Endothelial cell of umbilical vein (primary cell): ENCODE data around the gene ST3GAL5.

ENCODE experiments used
- EZH2 ChIP-seq: IDR thresholded peaks from 2 replicates; pipeline ENCODE4 v1.6.1; 2012; ENCODE audit warnings: borderline replicate concordance, low read depth, mild to moderate bottlenecking, moderate library complexity, low read length, inconsistent platforms; ENCODE audit not compliant: severe bottlenecking
- POLR2A ChIP-seq: IDR thresholded peaks from 2 replicates; pipeline ENCODE4 v1.6.1; 2012; ENCODE audit warnings: low read depth, mild to moderate bottlenecking, control low read depth, low read length
- POLR2AphosphoS5 ChIP-seq: IDR thresholded peaks from 2 replicates; pipeline ENCODE4 v1.6.1; 2012; ENCODE audit warnings: low read depth, mild to moderate bottlenecking, control low read depth, low read length, moderate library complexity; ENCODE audit not compliant: insufficient read depth
- TF ChIP-seq, protein P1 (sequence below), 2 donors: IDR thresholded peaks; 1 replicate in 1 of 2; 2 replicates in 1 of 2; pipeline ENCODE4 v1.5.1; 2011; ENCODE audit warnings: low read length in 2 of 2, mild to moderate bottlenecking in 2 of 2, moderate library complexity in 2 of 2, control low read depth in 1 of 2, inconsistent platforms in 1 of 2, low read depth in 1 of 2; ENCODE audit not compliant: insufficient read depth in 1 of 2; ENCODE audit errors: extremely low read depth in 1 of 2

DNA sequence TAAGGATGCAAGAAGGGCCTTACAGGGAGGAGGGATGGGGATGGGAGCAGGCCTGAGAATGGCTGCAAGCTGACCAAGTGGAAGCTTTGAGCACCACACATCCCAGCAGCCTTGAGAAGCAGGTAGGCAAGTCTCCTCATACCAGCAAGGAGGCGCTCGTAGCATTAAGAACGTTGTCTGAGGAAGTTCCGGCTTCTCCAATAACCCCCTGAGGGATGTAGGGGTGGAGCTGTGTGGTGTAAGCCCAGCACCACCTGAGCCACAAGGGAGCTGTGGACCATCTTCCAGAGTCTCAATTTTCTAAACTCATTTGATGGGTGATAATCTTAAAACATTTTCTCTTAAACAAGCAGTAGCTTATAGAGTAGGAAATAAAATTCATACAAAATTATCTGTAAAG lies 50.6 kb downstream of the ST3GAL5 start:
- no peak for TF ChIP-seq POLR2AphosphoS5
- TF ChIP-seq, protein P1, sequence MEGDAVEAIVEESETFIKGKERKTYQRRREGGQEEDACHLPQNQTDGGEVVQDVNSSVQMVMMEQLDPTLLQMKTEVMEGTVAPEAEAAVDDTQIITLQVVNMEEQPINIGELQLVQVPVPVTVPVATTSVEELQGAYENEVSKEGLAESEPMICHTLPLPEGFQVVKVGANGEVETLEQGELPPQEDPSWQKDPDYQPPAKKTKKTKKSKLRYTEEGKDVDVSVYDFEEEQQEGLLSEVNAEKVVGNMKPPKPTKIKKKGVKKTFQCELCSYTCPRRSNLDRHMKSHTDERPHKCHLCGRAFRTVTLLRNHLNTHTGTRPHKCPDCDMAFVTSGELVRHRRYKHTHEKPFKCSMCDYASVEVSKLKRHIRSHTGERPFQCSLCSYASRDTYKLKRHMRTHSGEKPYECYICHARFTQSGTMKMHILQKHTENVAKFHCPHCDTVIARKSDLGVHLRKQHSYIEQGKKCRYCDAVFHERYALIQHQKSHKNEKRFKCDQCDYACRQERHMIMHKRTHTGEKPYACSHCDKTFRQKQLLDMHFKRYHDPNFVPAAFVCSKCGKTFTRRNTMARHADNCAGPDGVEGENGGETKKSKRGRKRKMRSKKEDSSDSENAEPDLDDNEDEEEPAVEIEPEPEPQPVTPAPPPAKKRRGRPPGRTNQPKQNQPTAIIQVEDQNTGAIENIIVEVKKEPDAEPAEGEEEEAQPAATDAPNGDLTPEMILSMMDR (IDR thresholded peaks at IDR 0.05; ENCODE audit: extremely low read depth in 1 of 2, insufficient read depth in 1 of 2, low read depth in 1 of 2, low read length in 2 of 2) = no peak
- TF ChIP-seq POLR2A = no peak
- no peak for TF ChIP-seq EZH2
